Muscle of arm (tissue), 12 donors: ENCODE data around the gene PANX2. TPM values are rescaled to one million over a fixed set of nuclear protein-coding genes. Genes with fewer than 3 reads are reported as not detected.

ENCODE experiments used
- DNase-seq: peaks from one replicate; pipeline ENCODE4 v3.0.0-alpha.2; 2013
- polyA plus RNA-seq, 12 donors: library from polyadenylated mRNA; unstranded; fragments of 120-200 nt; gene quantifications; one replicate each; pipeline ENCODE4 v1.2.1, GENCODE V29; 2013; ENCODE audit not compliant: insufficient read length in 12 of 12

The PANX2 gene
- polyA plus RNA-seq, 12 donors = 0.05 to 0.43 (median 0.16) TPM; not detected in 5

- DNase-seq = no peak
Observed at GRCh38 chr22:50227579-50228215, 57.2 kb downstream of the PANX2 start.

GRCh38 chr22:50228366-50228765 is 57.8 kb downstream of the PANX2 start:
- DNase-seq = no peak

- no peak for DNase-seq
Observed at GRCh38 chr22:50229370-50229769, 58.8 kb downstream of the PANX2 start.

Other genes with a start within 250 kb of the PANX2 start
- gene PIM3, start 210.0 kb upstream of the PANX2 start, polyA plus RNA-seq = 10 to 100 TPM in 8 of 12 donors, 1 to 10 TPM in 3, not detected in 1; 9.0 to 28.2 (median 11.3) TPM
- gene IL17REL, start 158.0 kb upstream of the PANX2 start, polyA plus RNA-seq = under 1 TPM in 3 of 12 donors, not detected in 9; 0.07 to 0.92 (median 0.10) TPM
- not detected for gene TTLL8, start 112.4 kb upstream of the PANX2 start, polyA plus RNA-seq
- 1 to 10 TPM in 4 of 12 donors, under 1 TPM in 6, not detected in 2; 0.59 to 3.3 (median 0.93) TPM for gene MLC1, start 85.3 kb upstream of the PANX2 start, polyA plus RNA-seq
- gene MOV10L1, start 80.7 kb upstream of the PANX2 start, polyA plus RNA-seq = under 1 TPM in 9 of 12 donors, not detected in 3; 0.10 to 0.73 (median 0.49) TPM
- gene TRABD, start 15.2 kb downstream of the PANX2 start, polyA plus RNA-seq = 10 to 100 TPM in 11 of 12 donors, not detected in 1; 13.4 to 21.8 (median 15.0) TPM
- gene SELENOO, start 30.3 kb downstream of the PANX2 start, polyA plus RNA-seq = 10 to 100 TPM in 7 of 12 donors, 1 to 10 TPM in 4, not detected in 1; 7.9 to 18.4 (median 10.6) TPM
- 10 to 100 TPM in 11 of 12 donors, not detected in 1; 18.2 to 36.0 (median 28.9) TPM for gene TUBGCP6, start 74.3 kb downstream of the PANX2 start, polyA plus RNA-seq
- 10 to 100 TPM in 11 of 12 donors, not detected in 1; 10.6 to 40.6 (median 13.2) TPM for gene HDAC10, start 80.5 kb downstream of the PANX2 start, polyA plus RNA-seq
- 100 to 1,000 TPM in 1 of 12 donors, 10 to 100 TPM in 10, 1 to 10 TPM in 1; 9.0 to 156 (median 18.0) TPM for gene MAPK12, start 91.0 kb downstream of the PANX2 start, polyA plus RNA-seq
- 1 to 10 TPM in 11 of 12 donors, not detected in 1; 4.4 to 7.4 (median 5.5) TPM for gene MAPK11, start 99.6 kb downstream of the PANX2 start, polyA plus RNA-seq
- 100 to 1,000 TPM in 3 of 12 donors, 10 to 100 TPM in 8, not detected in 1; 67.3 to 124 (median 74.3) TPM for gene PLXNB2, start 136.9 kb downstream of the PANX2 start, polyA plus RNA-seq
- gene DENND6B, start 156.3 kb downstream of the PANX2 start, polyA plus RNA-seq = 10 to 100 TPM in 1 of 12 donors, 1 to 10 TPM in 9, not detected in 2; 4.0 to 11.9 (median 4.4) TPM
- gene PPP6R2, start 172.6 kb downstream of the PANX2 start, polyA plus RNA-seq = 10 to 100 TPM in 11 of 12 donors, not detected in 1; 23.5 to 43.1 (median 30.7) TPM